B cell (primary cell): ENCODE measurements around the gene TEX51. TPM values are rescaled to one million over a fixed set of nuclear protein-coding genes. Genes with fewer than 3 reads are reported as not detected.

Experiments
- ATAC-seq: fragments of 200-7000 bp; cut with Tn5 transposase; one replicate; pipeline ENCODE4 v1.10.0; 2021; ENCODE audit warnings: low read depth, mild to moderate bottlenecking, moderate number of reproducible peaks, moderate library complexity
- CTCF ChIA-PET: fragments of 350-600 bp; sonication (Branson Sonifier 250); formaldehyde crosslinking; loops from one replicate; lab custom pipeline; 2021; ENCODE audit warnings: antibody characterized with exemption, inconsistent platforms; lab: Charles Lee
- POLR2A ChIA-PET: fragments of 350-600 bp; sonication (Branson Sonifier 250); formaldehyde crosslinking; loops from one replicate; lab custom pipeline; 2021; ENCODE audit warnings: antibody characterized with exemption; lab: Charles Lee
- DNase-seq: peaks from one replicate; pipeline ENCODE4 v3.0.0; 2013
- H2AFZ ChIP-seq: 2 replicates; pipeline ENCODE4 v1.6.1; 2012; ENCODE audit warnings: mild to moderate bottlenecking, low read depth, low read length; ENCODE audit not compliant: insufficient read depth, poor library complexity, severe bottlenecking
- H3K27ac ChIP-seq, 2 donors: 1 replicate in 1 of 2; 2 replicates in 1 of 2; pipeline ENCODE4 v1.5.1; 2012 to 2013; ENCODE audit warnings: low read length in 2 of 2, mild to moderate bottlenecking in 2 of 2, moderate library complexity in 1 of 2
- H3K27me3 ChIP-seq, 4 experiments: fragments of 200-600 bp in 1 of 4; sonication (generic) in 1 of 4; replicated peaks in 1 of 4; 1 replicate in 2 of 4; 2 replicates in 2 of 4; pipeline versions ENCODE4 v1.6.1 to v1.7.0; 2013 to 2016; ENCODE audit warnings: low read length in 3 of 4, mild to moderate bottlenecking in 2 of 4, mixed read lengths in 1 of 4, moderate library complexity in 1 of 4; ENCODE audit not compliant: insufficient read depth in 4 of 4, control insufficient read depth in 3 of 4; ENCODE audit errors: control extremely low read depth in 1 of 4
- H3K36me3 ChIP-seq, 2 experiments: replicated peaks in 1 of 2; 1 replicate in 1 of 2; 2 replicates in 1 of 2; pipeline versions ENCODE4 v1.6.1 to v1.7.1; 2013; ENCODE audit warnings: low read length in 1 of 2; ENCODE audit not compliant: insufficient read depth in 2 of 2, control insufficient read depth in 1 of 2; ENCODE audit errors: control extremely low read depth in 1 of 2, extremely low read depth in 1 of 2
- H3K4me1 ChIP-seq, 2 donors: fragments of 200-600 bp in 1 of 2; sonication (generic) in 1 of 2; 1 replicate in 1 of 2; 2 replicates in 1 of 2; pipeline versions ENCODE4 v1.5.1 to v1.6.1; 2013 to 2017; ENCODE audit warnings: low read length in 2 of 2; ENCODE audit not compliant: control insufficient read depth in 2 of 2, insufficient read depth in 2 of 2
- H3K4me2 ChIP-seq: replicated peaks from 2 replicates; pipeline ENCODE3; 2012; ENCODE audit warnings: mild to moderate bottlenecking, low read depth, low read length; ENCODE audit not compliant: poor library complexity, severe bottlenecking
- H3K4me3 ChIP-seq, 5 experiments: fragments of 200-600 bp in 1 of 5; sonication (generic) in 1 of 5; 1 replicate in 3 of 5; 2 replicates in 2 of 5; pipeline versions ENCODE4 v1.5.1 to v1.7.0; 2011 to 2016; ENCODE audit warnings: low read length in 4 of 5, mild to moderate bottlenecking in 4 of 5, low read depth in 2 of 5, control low read depth in 1 of 5, moderate library complexity in 1 of 5; ENCODE audit not compliant: insufficient read depth in 1 of 5; ENCODE audit errors: control extremely low read depth in 1 of 5, extremely low read depth in 1 of 5
- H3K79me2 ChIP-seq: fragments of 200-600 bp; sonication (generic); one replicate; pipeline ENCODE4 v1.6.0; 2016; ENCODE audit warnings: low read length; ENCODE audit not compliant: control insufficient read depth, insufficient read depth
- H3K9ac ChIP-seq: fragments of 200-600 bp; sonication (generic); 2 replicates; pipeline ENCODE4 v1.6.1; 2017; ENCODE audit warnings: mild to moderate bottlenecking, low read length, moderate library complexity
- H3K9me3 ChIP-seq, 3 donors: one replicate each; pipeline versions ENCODE4 v1.6.1 to v1.7.1; 2013; ENCODE audit warnings: low read length in 2 of 3; ENCODE audit not compliant: control insufficient read depth in 2 of 3, insufficient read depth in 1 of 3; ENCODE audit errors: control extremely low read depth in 1 of 3
- H4K20me1 ChIP-seq: 2 replicates; pipeline ENCODE4 v1.6.0; 2012; ENCODE audit warnings: mild to moderate bottlenecking, low read length; ENCODE audit not compliant: insufficient read depth, control insufficient read depth, poor library complexity, severe bottlenecking
- H3K27ac Mint-ChIP-seq: one replicate; pipeline ENCODE4 v1.8.0; 2021; ENCODE audit warnings: mixed read lengths
- H3K27me3 Mint-ChIP-seq: one replicate; pipeline ENCODE4 v1.8.0; 2021; ENCODE audit warnings: mixed read lengths
- H3K4me1 Mint-ChIP-seq: one replicate; pipeline ENCODE4 v1.8.0; 2021; ENCODE audit warnings: mixed read lengths
- H3K4me3 Mint-ChIP-seq: one replicate; pipeline ENCODE4 v1.8.0; 2021; ENCODE audit warnings: mixed read lengths
- H3K9me3 Mint-ChIP-seq: one replicate; pipeline ENCODE4 v1.8.0; 2022; ENCODE audit warnings: mixed read lengths; ENCODE audit not compliant: insufficient read depth
- EZH2 ChIP-seq: IDR thresholded peaks from 2 replicates; pipeline ENCODE4 v1.6.1; 2012; ENCODE audit warnings: borderline replicate concordance, low read depth, mild to moderate bottlenecking, moderate library complexity, low read length; ENCODE audit not compliant: insufficient read depth, poor library complexity, severe bottlenecking
- WGBS: methylation state at CpG from one replicate; pipeline ENCODE4 v1.1.5; 2013; ENCODE audit warnings: missing lambda C conversion rate; ENCODE audit not compliant: insufficient coverage; 5-methylcytosine and 5-hydroxymethylcytosine counted together
- intact Hi-C: fragments of 100-400 bp; cut with micrococcal nuclease; formaldehyde crosslinking; loops from one replicate; pipeline ENCODE4 v1.10.0; 2022
- polyA plus RNA-seq: library from polyadenylated mRNA; depleted of rRNA; stranded (reverse); fragments of >200 nt; gene quantifications from 2 replicates; pipeline ENCODE4 v1.2.3, GENCODE V29; 2012
- total RNA-seq, 2 donors: library from RNA; stranded (reverse); fragments of 120-200 nt in 1 of 2; gene quantifications; 1 replicate in 1 of 2; 2 replicates in 1 of 2; pipeline versions ENCODE4 v1.2.3 to v1.2.4, GENCODE V29; 2013 to 2022
- TF ChIP-seq, protein P1 (sequence below): fragments of 200-600 bp; IDR thresholded peaks from one replicate; pipeline ENCODE4 v1.8.0; 2022; ENCODE audit warnings: antibody characterized with exemption, mild to moderate bottlenecking

The TEX51 gene
- total and polyA plus RNA-seq, 2 donors (not counting 1 experiment from before 2014, with no cell fraction given), result not detected

DNA sequence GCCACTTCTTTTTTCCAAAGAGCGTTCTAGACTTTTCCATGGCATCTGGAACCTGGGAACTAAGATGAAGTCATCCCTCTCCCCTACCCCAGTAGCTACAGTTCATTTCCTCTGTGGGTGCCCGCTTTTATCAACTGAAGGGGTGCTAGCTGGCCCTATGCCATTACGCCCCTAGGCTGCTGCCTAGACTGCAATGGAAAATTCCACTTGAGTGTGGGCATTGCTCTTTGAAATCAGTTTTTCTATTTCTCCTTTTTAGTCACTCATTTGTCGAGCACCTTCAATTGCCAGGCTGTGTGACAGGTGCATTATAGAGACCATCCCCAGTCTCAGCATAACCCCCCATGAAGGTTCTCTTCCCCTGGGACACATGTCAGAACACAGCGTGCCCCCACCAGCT lies 7.3 kb downstream of the TEX51 start:
- Histone ChIP-seq H3K9me3 (peaks cover 0 to 21% (median 7%) of the 10 kb centered on the region in 3 donors), H3K4me2 (no peak overlapping the region), H3K9ac (no peak overlapping the region), H4K20me1 (no peaks in the 10 kb centered on the region), H3K4me1 (peaks cover 7 to 10% of the 10 kb centered on the region in 2 donors), H3K4me3 (no peak overlapping the region), H3K36me3 (no peaks in the 10 kb centered on the region), H3K27me3 (peaks cover 0 to 7% (median 0%) of the 10 kb centered on the region in 4 experiments), H3K27ac (no peak overlapping the region), H3K79me2 (no peaks in the 10 kb centered on the region), H2AFZ (no peak overlapping the region)
- no peak for DNase-seq
- Mint-ChIP-seq H3K4me1 (peaks cover 17% of the 10 kb centered on the region), H3K27ac (no peak overlapping the region), H3K4me3 (no peak overlapping the region), H3K9me3 (peaks cover 4% of the 10 kb centered on the region), H3K27me3 (peaks cover 31% of the 10 kb centered on the region)
- CTCF ChIA-PET, result no interaction called here
- no peak for ATAC-seq
- no peak for TF ChIP-seq EZH2
- TF ChIP-seq, protein P1, sequence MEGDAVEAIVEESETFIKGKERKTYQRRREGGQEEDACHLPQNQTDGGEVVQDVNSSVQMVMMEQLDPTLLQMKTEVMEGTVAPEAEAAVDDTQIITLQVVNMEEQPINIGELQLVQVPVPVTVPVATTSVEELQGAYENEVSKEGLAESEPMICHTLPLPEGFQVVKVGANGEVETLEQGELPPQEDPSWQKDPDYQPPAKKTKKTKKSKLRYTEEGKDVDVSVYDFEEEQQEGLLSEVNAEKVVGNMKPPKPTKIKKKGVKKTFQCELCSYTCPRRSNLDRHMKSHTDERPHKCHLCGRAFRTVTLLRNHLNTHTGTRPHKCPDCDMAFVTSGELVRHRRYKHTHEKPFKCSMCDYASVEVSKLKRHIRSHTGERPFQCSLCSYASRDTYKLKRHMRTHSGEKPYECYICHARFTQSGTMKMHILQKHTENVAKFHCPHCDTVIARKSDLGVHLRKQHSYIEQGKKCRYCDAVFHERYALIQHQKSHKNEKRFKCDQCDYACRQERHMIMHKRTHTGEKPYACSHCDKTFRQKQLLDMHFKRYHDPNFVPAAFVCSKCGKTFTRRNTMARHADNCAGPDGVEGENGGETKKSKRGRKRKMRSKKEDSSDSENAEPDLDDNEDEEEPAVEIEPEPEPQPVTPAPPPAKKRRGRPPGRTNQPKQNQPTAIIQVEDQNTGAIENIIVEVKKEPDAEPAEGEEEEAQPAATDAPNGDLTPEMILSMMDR, result no peak
- intact Hi-C loops, result no loop called here
- POLR2A ChIA-PET, result no interaction called here
- 42% methylated on average over 2 of the region's 5 CpGs for WGBS

DNA sequence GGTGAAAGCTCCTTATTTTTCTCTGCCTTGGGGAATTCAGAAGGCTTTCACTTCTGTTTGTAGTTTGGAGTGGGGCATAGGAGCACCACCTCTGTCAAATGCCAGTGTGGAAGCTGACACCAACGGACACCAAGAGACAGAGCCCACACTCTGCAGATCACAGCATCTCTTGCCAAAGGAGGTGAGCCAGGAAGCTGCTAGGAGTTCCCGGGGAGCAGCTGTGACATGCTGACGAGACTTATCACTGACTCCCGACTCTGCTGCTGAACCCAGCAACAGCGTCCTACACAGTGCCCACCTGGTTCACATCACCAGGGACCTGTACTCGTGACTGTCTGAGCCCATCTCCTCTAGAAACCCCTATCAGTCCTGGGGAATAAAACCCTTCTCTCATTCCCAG lies 8.1 kb downstream of the TEX51 start:
- H3K27me3 Mint-ChIP-seq, result peaks cover 31% of the 10 kb centered on the region
- peaks cover 17% of the 10 kb centered on the region for H3K4me1 Mint-ChIP-seq
- H3K4me2 ChIP-seq, result no peak overlapping the region
- 75% methylated on average over 6 of the region's 6 CpGs for WGBS
- H3K36me3 ChIP-seq, result no peaks in the 10 kb centered on the region
- H3K4me3 Mint-ChIP-seq, result no peak overlapping the region
- peaks cover 7 to 10% of the 10 kb centered on the region in 2 donors for H3K4me1 ChIP-seq
- no peak overlapping the region for H3K27ac Mint-ChIP-seq
- CTCF ChIA-PET, result no interaction called here
- intact Hi-C loops, result no loop called here
- H4K20me1 ChIP-seq, result no peaks in the 10 kb centered on the region
- H3K27ac ChIP-seq, result no peak overlapping the region
- TF ChIP-seq, protein P1, result no peak
- no peak for TF ChIP-seq EZH2
- POLR2A ChIA-PET, result no interaction called here
- H3K79me2 ChIP-seq, result no peaks in the 10 kb centered on the region
- peaks cover 0 to 7% (median 0%) of the 10 kb centered on the region in 4 experiments for H3K27me3 ChIP-seq
- H3K9me3 Mint-ChIP-seq, result peaks cover 4% of the 10 kb centered on the region
- DNase-seq (no peak), ATAC-seq (no peak)
- peaks cover 0 to 21% (median 7%) of the 10 kb centered on the region in 3 donors for H3K9me3 ChIP-seq
- no peak overlapping the region for H2AFZ ChIP-seq
- no peak overlapping the region for H3K4me3 ChIP-seq
- H3K9ac ChIP-seq, result no peak overlapping the region
